ENCODE data around the gene RBM48. TPM values are rescaled to one million over a fixed set of nuclear protein-coding genes. Genes with fewer than 3 reads are reported as not detected.

Gene RBM48
- total RNA-seq, 1 experiment from 2014 or later, result 8.2 TPM

GRCh38 chr7:92582948-92583347, 54.4 kb downstream of the RBM48 start:
- no peaks in the 10 kb centered on the region for H3K9me3 ChIP-seq (ENCODE audit: low read length)
- peaks cover 81% of the 10 kb centered on the region for H3K79me2 ChIP-seq (ENCODE audit: low read length)
- peaks cover 64% of the 10 kb centered on the region for H4K20me1 ChIP-seq (ENCODE audit: low read length)
- ChIA-PET CTCF (no interaction called here), POLR2A (ENCODE audit: unreplicated experiment) (interaction anchor here (0.5 kb wide), 1 partner anchor 753 kb away, joined by 3 read pairs; no protein-coding TSS in a partner anchor)
- no peak overlapping the region for H2AFZ ChIP-seq (ENCODE audit: low read length)
- H3K9ac ChIP-seq (ENCODE audit: low read length), result no peak overlapping the region
- H3K36me3 ChIP-seq (ENCODE audit: low read depth, low read length), result peaks cover 47% of the 10 kb centered on the region
- H3K9me2 ChIP-seq (replicated peaks; ENCODE audit: low read length), result no peaks in the 10 kb centered on the region
- no peak overlapping the region for H3K4me3 ChIP-seq (ENCODE audit: low read length)
- no peaks in the 10 kb centered on the region for H3K27me3 ChIP-seq (ENCODE audit: low read length)
- H3K4me2 ChIP-seq (ENCODE audit: low read length), result no peak overlapping the region
- no peak overlapping the region for H3K27ac ChIP-seq (ENCODE audit: low read length)
- no peak for ATAC-seq
- intact Hi-C loops (cut with micrococcal nuclease), result no loop called here
- H3K4me1 ChIP-seq (ENCODE audit: insufficient read depth, low read length), result peaks cover 11% of the 10 kb centered on the region
- H3F3A ChIP-seq (ENCODE audit: low read length, unreplicated experiment), result no peaks in the 10 kb centered on the region
- TF ChIP-seq, protein P1, sequence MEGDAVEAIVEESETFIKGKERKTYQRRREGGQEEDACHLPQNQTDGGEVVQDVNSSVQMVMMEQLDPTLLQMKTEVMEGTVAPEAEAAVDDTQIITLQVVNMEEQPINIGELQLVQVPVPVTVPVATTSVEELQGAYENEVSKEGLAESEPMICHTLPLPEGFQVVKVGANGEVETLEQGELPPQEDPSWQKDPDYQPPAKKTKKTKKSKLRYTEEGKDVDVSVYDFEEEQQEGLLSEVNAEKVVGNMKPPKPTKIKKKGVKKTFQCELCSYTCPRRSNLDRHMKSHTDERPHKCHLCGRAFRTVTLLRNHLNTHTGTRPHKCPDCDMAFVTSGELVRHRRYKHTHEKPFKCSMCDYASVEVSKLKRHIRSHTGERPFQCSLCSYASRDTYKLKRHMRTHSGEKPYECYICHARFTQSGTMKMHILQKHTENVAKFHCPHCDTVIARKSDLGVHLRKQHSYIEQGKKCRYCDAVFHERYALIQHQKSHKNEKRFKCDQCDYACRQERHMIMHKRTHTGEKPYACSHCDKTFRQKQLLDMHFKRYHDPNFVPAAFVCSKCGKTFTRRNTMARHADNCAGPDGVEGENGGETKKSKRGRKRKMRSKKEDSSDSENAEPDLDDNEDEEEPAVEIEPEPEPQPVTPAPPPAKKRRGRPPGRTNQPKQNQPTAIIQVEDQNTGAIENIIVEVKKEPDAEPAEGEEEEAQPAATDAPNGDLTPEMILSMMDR (conservative IDR thresholded peaks at IDR 0.05; ENCODE audit: low read depth, low read length), result no peak
- TF ChIP-seq EZH2 (IDR thresholded peaks at IDR 0.05; ENCODE audit: low read length, unreplicated experiment), result no peak
- no peak for TF ChIP-seq EZH2phosphoT487 (IDR thresholded peaks at IDR 0.05; ENCODE audit: borderline replicate concordance, low read length)
- no TSS peak for BruUV-seq (replicated peaks)
- no peak for DNase-seq

DNA sequence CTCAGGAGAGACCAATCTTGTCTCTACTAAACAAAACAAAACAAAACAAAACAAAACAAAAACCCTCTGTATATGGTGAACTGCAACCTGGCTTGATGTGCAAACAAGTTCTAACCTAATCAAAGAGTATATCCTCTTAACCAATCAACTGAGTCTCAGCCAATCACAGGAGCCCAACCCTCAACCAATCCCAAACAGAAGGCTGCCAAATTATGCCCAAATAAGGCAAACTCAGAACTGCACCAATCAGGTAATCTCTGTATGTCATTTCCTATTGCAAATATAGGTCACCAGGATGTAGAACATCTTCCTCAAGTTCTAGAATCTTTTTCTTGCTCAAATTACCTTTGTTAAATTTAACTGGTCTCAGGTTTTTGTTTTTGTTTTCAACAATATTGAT, 56.4 kb downstream of the RBM48 start:
- intact Hi-C loops (cut with micrococcal nuclease), result no loop called here
- H3K27me3 ChIP-seq (ENCODE audit: low read length), result no peaks in the 10 kb centered on the region
- ChIA-PET CTCF (no interaction called here), POLR2A (ENCODE audit: unreplicated experiment) (no interaction called here)
- H3K27ac ChIP-seq (ENCODE audit: low read length), result no peak overlapping the region
- no peak overlapping the region for H3K9ac ChIP-seq (ENCODE audit: low read length)
- no peaks in the 10 kb centered on the region for H3K9me3 ChIP-seq (ENCODE audit: low read length)
- TF ChIP-seq EZH2phosphoT487 (IDR thresholded peaks at IDR 0.05; ENCODE audit: borderline replicate concordance, low read length) (no peak), EZH2 (IDR thresholded peaks at IDR 0.05; ENCODE audit: low read length, unreplicated experiment) (no peak)
- TF ChIP-seq, protein P1 (conservative IDR thresholded peaks at IDR 0.05; ENCODE audit: low read depth, low read length), result no peak
- no peak overlapping the region for H3K4me3 ChIP-seq (ENCODE audit: low read length)
- peaks cover 29% of the 10 kb centered on the region for H3K36me3 ChIP-seq (ENCODE audit: low read depth, low read length)
- no peaks in the 10 kb centered on the region for H3K9me2 ChIP-seq (replicated peaks; ENCODE audit: low read length)
- H3K79me2 ChIP-seq (ENCODE audit: low read length), result peaks cover 100% of the 10 kb centered on the region
- H4K20me1 ChIP-seq (ENCODE audit: low read length), result peaks cover 82% of the 10 kb centered on the region
- no peaks in the 10 kb centered on the region for H3F3A ChIP-seq (ENCODE audit: low read length, unreplicated experiment)
- no TSS peak for BruUV-seq (replicated peaks)
- DNase-seq (peak; percentile 21), ATAC-seq (no peak)
- peaks cover 19% of the 10 kb centered on the region for H3K4me1 ChIP-seq (ENCODE audit: insufficient read depth, low read length)
- H2AFZ ChIP-seq (ENCODE audit: low read length), result no peak overlapping the region
- H3K4me2 ChIP-seq (ENCODE audit: low read length), result no peak overlapping the region

GRCh38 chr7:92586403-92586802, 57.8 kb downstream of the RBM48 start:
- Histone ChIP-seq H3K27ac (ENCODE audit: low read length) (no peak overlapping the region), H3K27me3 (ENCODE audit: low read length) (no peaks in the 10 kb centered on the region), H3K9ac (ENCODE audit: low read length) (no peak overlapping the region), H3F3A (ENCODE audit: low read length, unreplicated experiment) (no peaks in the 10 kb centered on the region), H3K4me2 (ENCODE audit: low read length) (peak overlapping the region; percentile 12; the same call in 1 of the 2 replicates), H3K9me2 (replicated peaks; ENCODE audit: low read length) (no peaks in the 10 kb centered on the region), H4K20me1 (ENCODE audit: low read length) (peaks cover 70% of the 10 kb centered on the region), H3K79me2 (ENCODE audit: low read length) (peaks cover 87% of the 10 kb centered on the region), H3K4me3 (ENCODE audit: low read length) (no peak overlapping the region; the same call in 1 of the 2 replicates), H3K9me3 (ENCODE audit: low read length) (no peaks in the 10 kb centered on the region), H3K36me3 (ENCODE audit: low read depth, low read length) (peaks cover 18% of the 10 kb centered on the region), H3K4me1 (ENCODE audit: insufficient read depth, low read length) (peaks cover 19% of the 10 kb centered on the region), H2AFZ (ENCODE audit: low read length) (no peak overlapping the region)
- no peak for ATAC-seq
- POLR2A ChIA-PET (ENCODE audit: unreplicated experiment), result no interaction called here
- CTCF ChIA-PET, result no interaction called here
- TF ChIP-seq EZH2phosphoT487 (IDR thresholded peaks at IDR 0.05; ENCODE audit: borderline replicate concordance, low read length), result no peak
- no peak for TF ChIP-seq EZH2 (IDR thresholded peaks at IDR 0.05; ENCODE audit: low read length, unreplicated experiment)
- TF ChIP-seq, protein P1 (conservative IDR thresholded peaks at IDR 0.05; ENCODE audit: low read depth, low read length), result no peak
- no peak for DNase-seq
- no TSS peak for BruUV-seq (replicated peaks)
- intact Hi-C loops (cut with micrococcal nuclease), result no loop called here

All from PC-3 (cell line).